Ovary (tissue), 9 donors: ENCODE results near the gene NANOS1. TPM values are rescaled to one million over a fixed set of nuclear protein-coding genes. Genes with fewer than 3 reads are reported as not detected.
A peak's percentile ranks its signal among the peaks of the same experiment; 100 is the strongest.

Source experiments
- DNase-seq, 5 donors: peaks; one replicate each; pipeline ENCODE4 v3.0.0-alpha.2; 2019 to 2020
- H3K27ac ChIP-seq, 2 donors: fragments of 200-600 bp; one replicate each; pipeline versions ENCODE4 v1.5.1 to v1.8.0; 2019 to 2022
- H3K27me3 ChIP-seq: fragments of 200-600 bp; one replicate; pipeline ENCODE4 v1.8.0; 2022
- H3K36me3 ChIP-seq: fragments of 200-600 bp; sonication (generic); one replicate; pipeline ENCODE4 v1.5.1; 2019
- H3K4me1 ChIP-seq: one replicate; pipeline ENCODE4 v1.8.1; 2013; ENCODE audit warnings: mild to moderate bottlenecking, moderate library complexity; ENCODE audit not compliant: insufficient read depth
- H3K4me3 ChIP-seq: fragments of 200-600 bp; sonication (generic); one replicate; pipeline ENCODE4 v1.5.1; 2017
- H3K9me3 ChIP-seq, 2 donors: fragments of 200-600 bp in 1 of 2; sonication (generic) in 1 of 2; one replicate each; pipeline versions ENCODE4 v1.5.1 to v1.8.1; 2013 to 2019; ENCODE audit warnings: mild to moderate bottlenecking in 1 of 2, moderate library complexity in 1 of 2
- CTCF ChIP-seq, 3 donors: fragments of 450-650 bp in 2 of 3; fragments of 200-600 bp in 1 of 3; IDR thresholded peaks; one replicate each; pipeline versions ENCODE4 v1.5.1 to v1.8.0; 2016 to 2022; ENCODE audit warnings: antibody characterized with exemption in 3 of 3, mild to moderate bottlenecking in 1 of 3
- EP300 ChIP-seq: sonication (generic); formaldehyde crosslinking; IDR thresholded peaks from one replicate; pipeline ENCODE4 v1.6.1; 2017; ENCODE audit warnings: antibody characterized with exemption
- POLR2A ChIP-seq: fragments of 450-650 bp; IDR thresholded peaks from one replicate; pipeline ENCODE4 v1.6.1; 2017; ENCODE audit warnings: antibody characterized with exemption, mild to moderate bottlenecking, moderate library complexity
- WGBS, 3 donors: extraction: QIAGEN DNeasy Blood & Tissue Kit in 1 of 3; methylation state at CpG; one replicate each; pipeline versions ENCODE4 v1.1.5 to v1.1.7; 2013 to 2017; 5-methylcytosine and 5-hydroxymethylcytosine counted together
- intact Hi-C, 4 donors: fragments of 100-400 bp; cut with DNase I; formaldehyde crosslinking; loops; one replicate each; pipeline versions ENCODE4 v1.11.0 to v1.15.1; 2022 to 2023
- polyA plus RNA-seq, 2 donors: library from polyadenylated mRNA; stranded (reverse); fragments of 200-250 nt in 1 of 2; fragments of 350-450 nt in 1 of 2; fragmentation: Illumina TruSeq in 1 of 2; extraction: RNeasy Lipid Tissue Mini Kit (QIAGEN cat#74804) in 1 of 2; gene quantifications; one replicate each; pipeline ENCODE4 v1.2.3, GENCODE V29; 2013 to 2014
- total RNA-seq, 7 donors: library from RNA; depleted of rRNA in 2 of 7; stranded (reverse); fragments of >200 nt in 2 of 7; fragmentation: NEBNext Ultra II Directional in 3 of 7; extraction: Animal tissue kit (Norgen Biotek cat#: 25700) in 3 of 7; gene quantifications; one replicate each; pipeline versions ENCODE4 v1.1.0 to v1.2.4, GENCODE V29; 2016 to 2023
- donor health status: DM: no; HTN: no; CAD: no; lungs with moderate emphysema.
- donor health status: DM: no; HTN: no; CAD: no.
- donor health status: Bipolar disorder and iron deficiency.
- donor health status: DM: yes; HTN: yes; CAD: no.
- donor health status: DM: no; HTN: no; CAD: no.
- donor health status: DM: yes; HTN: yes; CAD: no.

The NANOS1 gene
- total and polyA plus RNA-seq, 9 donors: 0.15 to 7.0 (median 0.79) TPM

- TF ChIP-seq POLR2A (no peak), CTCF (IDR thresholded peaks at IDR 0.05) (peak in 2 of 3 donors; percentile 9 to 10)
- Histone ChIP-seq H3K4me3 (peak overlapping the region; percentile 52), H3K36me3 (no peaks in the 10 kb centered on the region), H3K4me1 (peaks cover 4% of the 10 kb centered on the region), H3K27me3 (no peaks in the 10 kb centered on the region), H3K27ac (no peak overlapping the region), H3K9me3 (no peaks in the 10 kb centered on the region)
- intact Hi-C loops: loop anchor here in 1 of 4 donors (5.0 kb wide), 1 partner anchor 462 kb away; no protein-coding TSS in a partner anchor
- DNase-seq: peak; percentile 78 to 90 (median 87)
- 1 to 7% (median 5%) methylated on average over 22 to 68 of the region's 68 CpGs for WGBS, 3 donors
Observed at GRCh38 chr10:119028900-119029612, 458 bp upstream of the NANOS1 start.

GRCh38 chr10:119030421-119031250 lies 1.1 kb downstream of the NANOS1 start:
- WGBS, 3 donors: 5 to 24% (median 10%) methylated on average over 18 to 65 of the region's 65 CpGs

GRCh38 chr10:119031496-119032059 lies 2.1 kb downstream of the NANOS1 start:
- Histone ChIP-seq H3K4me3 (no peak overlapping the region), H3K4me1 (peaks cover 4% of the 10 kb centered on the region), H3K27me3 (no peaks in the 10 kb centered on the region), H3K36me3 (no peaks in the 10 kb centered on the region), H3K27ac (no peak overlapping the region), H3K9me3 (no peaks in the 10 kb centered on the region)
- TF ChIP-seq EP300 (no peak), POLR2A (no peak), CTCF (IDR thresholded peaks at IDR 0.05) (no peak)
- WGBS, 3 donors: 50 to 56% (median 55%) methylated on average over 7 of the region's 7 CpGs
- intact Hi-C loops: no loop called here
- no peak for DNase-seq

More at GRCh38 chr10:119030421-119031250, 1.1 kb downstream of the NANOS1 start:
- no peak overlapping the region for H3K27ac ChIP-seq
- peaks cover 4% of the 10 kb centered on the region for H3K4me1 ChIP-seq
- intact Hi-C loops: no loop called here
- no peaks in the 10 kb centered on the region for H3K36me3 ChIP-seq
- peak overlapping the region; percentile 52 for H3K4me3 ChIP-seq
- TF ChIP-seq POLR2A (no peak), CTCF (IDR thresholded peaks at IDR 0.05) (no peak), EP300 (no peak)
- DNase-seq: peak in 3 of 5 donors; percentile 11 to 45 (median 33)
- no peaks in the 10 kb centered on the region for H3K27me3 ChIP-seq
- H3K9me3 ChIP-seq: no peaks in the 10 kb centered on the region

- Histone ChIP-seq H3K27ac (no peak overlapping the region), H3K4me1 (no peaks in the 10 kb centered on the region), H3K9me3 (no peaks in the 10 kb centered on the region), H3K27me3 (no peaks in the 10 kb centered on the region), H3K36me3 (no peaks in the 10 kb centered on the region), H3K4me3 (no peak overlapping the region)
- 57 to 68% (median 63%) methylated on average over 1 of the region's 1 CpG for WGBS, 3 donors
- TF ChIP-seq EP300 (no peak), CTCF (IDR thresholded peaks at IDR 0.05) (no peak), POLR2A (no peak)
- no peak for DNase-seq
- intact Hi-C loops: no loop called here
Observed at GRCh38 chr10:119039161-119039560, 9.6 kb downstream of the NANOS1 start.
